ENCODE results near the gene RANBP3.
"Not testable (repeated sequence)": the region's sequence is repeated elsewhere in the genome, so short reads cannot be mapped to it uniquely, and the experiment has no call there.

The RANBP3 gene

GRCh38 chr19:6006070-6006446 is 28.1 kb upstream of the RANBP3 start:
- not testable (repeated sequence) for DNase-seq (ENCODE audit: low spot score)

GRCh38 chr19:6005321-6006069 is 27.6 kb upstream of the RANBP3 start:
- DNase-seq (ENCODE audit: low spot score) = no peak

- no peak for DNase-seq (ENCODE audit: low spot score)
These were observed 26.0 kb upstream of the RANBP3 start for GRCh38 chr19:6003976-6004375.

- DNase-seq (ENCODE audit: low spot score) = no peak
These were observed 24.7 kb upstream of the RANBP3 start for GRCh38 chr19:6002591-6002990.

GRCh38 chr19:6000228-6000847 is 22.4 kb upstream of the RANBP3 start:
- DNase-seq (ENCODE audit: low spot score) = no peak

- DNase-seq (ENCODE audit: low spot score) = no peak
These were observed 21.8 kb upstream of the RANBP3 start for GRCh38 chr19:5999693-6000092.

GRCh38 chr19:5997371-5997770 is 19.4 kb upstream of the RANBP3 start:
- no peak for DNase-seq (ENCODE audit: low spot score)

- no peak for DNase-seq (ENCODE audit: low spot score)
These were observed 18.8 kb upstream of the RANBP3 start for GRCh38 chr19:5996623-5997320.

GRCh38 chr19:5996102-5996501 is 18.2 kb upstream of the RANBP3 start:
- DNase-seq (ENCODE audit: low spot score) = no peak

GRCh38 chr19:5995606-5996005 is 17.7 kb upstream of the RANBP3 start:
- no peak for DNase-seq (ENCODE audit: low spot score)

GRCh38 chr19:5994405-5995165 is 16.6 kb upstream of the RANBP3 start:
- DNase-seq (ENCODE audit: low spot score) = no peak

- DNase-seq (ENCODE audit: low spot score) = no peak
These were observed 15.9 kb upstream of the RANBP3 start for GRCh38 chr19:5993648-5994358.

- no peak for DNase-seq (ENCODE audit: low spot score)
These were observed 15.3 kb upstream of the RANBP3 start for GRCh38 chr19:5993201-5993600.

GRCh38 chr19:5992756-5993155 is 14.8 kb upstream of the RANBP3 start:
- no peak for DNase-seq (ENCODE audit: low spot score)

- no peak for DNase-seq (ENCODE audit: low spot score)
These were observed 13.4 kb upstream of the RANBP3 start for GRCh38 chr19:5991244-5991838.

- no peak for DNase-seq (ENCODE audit: low spot score)
These were observed 12.4 kb upstream of the RANBP3 start for GRCh38 chr19:5990289-5990797.

- DNase-seq (ENCODE audit: low spot score) = no peak
These were observed 11.6 kb upstream of the RANBP3 start for GRCh38 chr19:5989388-5990074.

- DNase-seq (ENCODE audit: low spot score) = no peak
These were observed 10.8 kb upstream of the RANBP3 start for GRCh38 chr19:5988517-5989387.

- peak; percentile 73 for DNase-seq (ENCODE audit: low spot score)
These were observed 9.3 kb upstream of the RANBP3 start for GRCh38 chr19:5987077-5987818.

Data from globus pallidus (tissue), 1 donor.